Vagina (tissue), 2 donors: ENCODE results near the gene RASSF6. TPM values are rescaled to one million over a fixed set of nuclear protein-coding genes. Genes with fewer than 3 reads are reported as not detected.
A peak's percentile ranks its signal among the peaks of the same experiment; 100 is the strongest.

Source experiments
- DNase-seq, 2 donors: peaks; one replicate each; pipeline ENCODE4 v3.0.0-alpha.2; 2017; ENCODE audit errors: extremely low spot score in 2 of 2
- H3K27ac ChIP-seq: fragments of 200-600 bp; sonication (generic); one replicate; pipeline ENCODE4 v1.5.1; 2019
- H3K27me3 ChIP-seq: fragments of 200-600 bp; sonication (generic); one replicate; pipeline ENCODE4 v1.5.1; 2019
- H3K36me3 ChIP-seq, 2 donors: fragments of 200-600 bp; sonication (generic); one replicate each; pipeline ENCODE4 v1.5.1; 2017 to 2019
- H3K4me1 ChIP-seq: fragments of 200-600 bp; sonication (generic); one replicate; pipeline ENCODE4 v1.5.1; 2019
- H3K4me3 ChIP-seq, 2 donors: fragments of 200-600 bp; sonication (generic); 1 replicate in 1 of 2; 2 replicates in 1 of 2; pipeline ENCODE4 v1.5.1; 2016 to 2019
- H3K9me3 ChIP-seq: fragments of 200-600 bp; sonication (generic); one replicate; pipeline ENCODE4 v1.5.1; 2019
- POLR2A ChIP-seq, 2 donors: fragments of 450-650 bp; IDR thresholded peaks; one replicate each; pipeline ENCODE4 v1.6.1; 2017; ENCODE audit warnings: antibody characterized with exemption in 2 of 2, mild to moderate bottlenecking in 2 of 2, moderate library complexity in 2 of 2
- POLR2AphosphoS5 ChIP-seq, 2 donors: sonication (generic); formaldehyde crosslinking; IDR thresholded peaks; one replicate each; pipeline ENCODE4 v1.9.0; 2017; ENCODE audit warnings: antibody characterized with exemption in 2 of 2, mild to moderate bottlenecking in 2 of 2, low read depth in 1 of 2; ENCODE audit not compliant: insufficient read depth in 1 of 2
- intact Hi-C: fragments of 100-400 bp; cut with DNase I; formaldehyde crosslinking; loops from one replicate; pipeline ENCODE4 v1.15.1; 2023
- total RNA-seq: library from RNA; depleted of rRNA; stranded (reverse); fragments of >200 nt; gene quantifications from one replicate; pipeline ENCODE4 v1.2.3, GENCODE V29; 2016
- TF ChIP-seq, protein P1 (sequence below), 3 experiments: fragments of 450-650 bp in 2 of 3; fragments of 200-600 bp in 1 of 3; sonication (generic) in 1 of 3; IDR thresholded peaks; one replicate each; pipeline ENCODE4 v1.5.1; 2017 to 2019; ENCODE audit warnings: antibody characterized with exemption in 3 of 3, mild to moderate bottlenecking in 2 of 3, moderate library complexity in 2 of 3

Gene RASSF6
- total RNA-seq, 1 donor from 2014 or later, result 16.9 TPM

DNA sequence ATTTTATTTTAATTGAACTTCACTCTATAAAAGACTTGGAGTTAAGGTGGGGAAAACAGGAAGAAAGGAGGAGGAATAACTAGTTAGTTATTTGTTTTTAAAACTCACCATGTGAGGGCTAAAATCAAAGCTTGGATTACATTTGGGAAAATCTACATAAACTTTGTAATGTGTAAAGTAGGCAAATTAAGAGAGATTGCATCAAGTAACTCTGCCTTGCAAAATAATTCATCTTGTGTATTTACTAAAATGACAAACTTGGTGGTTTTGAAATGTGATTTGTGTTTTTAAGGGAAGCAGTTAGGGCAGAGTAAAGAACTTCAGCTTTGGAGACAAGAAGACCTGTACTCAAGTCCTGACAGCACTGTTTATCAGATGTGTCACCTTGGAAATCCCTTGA lies 43.3 kb upstream of the RASSF6 start:
- H3K4me3 ChIP-seq, result no peak overlapping the region
- no peak overlapping the region for H3K27ac ChIP-seq
- TF ChIP-seq, protein P1, sequence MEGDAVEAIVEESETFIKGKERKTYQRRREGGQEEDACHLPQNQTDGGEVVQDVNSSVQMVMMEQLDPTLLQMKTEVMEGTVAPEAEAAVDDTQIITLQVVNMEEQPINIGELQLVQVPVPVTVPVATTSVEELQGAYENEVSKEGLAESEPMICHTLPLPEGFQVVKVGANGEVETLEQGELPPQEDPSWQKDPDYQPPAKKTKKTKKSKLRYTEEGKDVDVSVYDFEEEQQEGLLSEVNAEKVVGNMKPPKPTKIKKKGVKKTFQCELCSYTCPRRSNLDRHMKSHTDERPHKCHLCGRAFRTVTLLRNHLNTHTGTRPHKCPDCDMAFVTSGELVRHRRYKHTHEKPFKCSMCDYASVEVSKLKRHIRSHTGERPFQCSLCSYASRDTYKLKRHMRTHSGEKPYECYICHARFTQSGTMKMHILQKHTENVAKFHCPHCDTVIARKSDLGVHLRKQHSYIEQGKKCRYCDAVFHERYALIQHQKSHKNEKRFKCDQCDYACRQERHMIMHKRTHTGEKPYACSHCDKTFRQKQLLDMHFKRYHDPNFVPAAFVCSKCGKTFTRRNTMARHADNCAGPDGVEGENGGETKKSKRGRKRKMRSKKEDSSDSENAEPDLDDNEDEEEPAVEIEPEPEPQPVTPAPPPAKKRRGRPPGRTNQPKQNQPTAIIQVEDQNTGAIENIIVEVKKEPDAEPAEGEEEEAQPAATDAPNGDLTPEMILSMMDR (IDR thresholded peaks at IDR 0.05), result no peak
- TF ChIP-seq POLR2AphosphoS5 (IDR thresholded peaks at IDR 0.05; ENCODE audit: insufficient read depth in 1 of 2, low read depth in 1 of 2) (no peak), POLR2A (IDR thresholded peaks at IDR 0.05) (no peak)
- H3K36me3 ChIP-seq, result no peaks in the 10 kb centered on the region
- H3K27me3 ChIP-seq, result no peaks in the 10 kb centered on the region
- intact Hi-C loops, result loop anchor here (10.0 kb wide), 1 partner anchor 471 kb away; no protein-coding TSS in a partner anchor
- no peaks in the 10 kb centered on the region for H3K4me1 ChIP-seq
- DNase-seq, result no peak
- H3K9me3 ChIP-seq, result no peaks in the 10 kb centered on the region

GRCh38 chr4:73662709-73663546 lies 42.7 kb upstream of the RASSF6 start:
- Histone ChIP-seq H3K9me3 (no peaks in the 10 kb centered on the region), H3K36me3 (no peaks in the 10 kb centered on the region), H3K27ac (no peak overlapping the region), H3K27me3 (no peaks in the 10 kb centered on the region), H3K4me1 (no peaks in the 10 kb centered on the region), H3K4me3 (no peak overlapping the region)
- no peak for DNase-seq
- TF ChIP-seq, protein P1 (IDR thresholded peaks at IDR 0.05), result peak in 2 of 3 experiments; percentile 49 to 58
- no peak for TF ChIP-seq POLR2AphosphoS5 (IDR thresholded peaks at IDR 0.05; ENCODE audit: insufficient read depth in 1 of 2, low read depth in 1 of 2)
- intact Hi-C loops, result loop anchor here (10.0 kb wide), 1 partner anchor 472 kb away; no protein-coding TSS in a partner anchor

DNA sequence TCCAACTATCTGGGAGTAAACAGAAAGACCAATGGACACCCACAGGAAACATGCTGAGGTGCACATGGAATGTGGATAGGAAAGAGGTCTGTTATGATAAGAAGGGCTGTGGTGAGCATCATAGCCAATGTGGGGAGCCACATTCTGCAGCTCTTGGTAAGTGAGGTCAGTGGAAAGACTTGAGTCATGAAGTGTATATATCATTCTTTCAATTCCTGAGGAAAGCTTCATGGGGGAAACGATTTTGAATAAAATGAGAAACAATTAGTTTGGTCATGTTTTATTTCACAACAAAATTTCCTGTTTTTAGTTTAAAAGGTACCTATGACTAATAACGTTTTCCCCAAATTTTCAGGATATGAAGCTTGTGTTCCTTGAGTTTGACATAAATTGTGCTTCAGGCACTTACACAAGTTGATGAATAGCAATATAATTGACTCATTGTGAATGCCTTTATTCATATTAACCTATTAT lies 41.4 kb upstream of the RASSF6 start:
- Histone ChIP-seq H3K27ac (no peak overlapping the region), H3K9me3 (no peaks in the 10 kb centered on the region), H3K27me3 (no peaks in the 10 kb centered on the region), H3K36me3 (no peaks in the 10 kb centered on the region), H3K4me1 (no peaks in the 10 kb centered on the region), H3K4me3 (no peak overlapping the region)
- no peak for TF ChIP-seq POLR2AphosphoS5 (IDR thresholded peaks at IDR 0.05; ENCODE audit: insufficient read depth in 1 of 2, low read depth in 1 of 2)
- TF ChIP-seq POLR2A (IDR thresholded peaks at IDR 0.05), result no peak
- no peak for DNase-seq
- intact Hi-C loops, result loop anchor here (10.0 kb wide), 1 partner anchor 473 kb away; no protein-coding TSS in a partner anchor

DNA sequence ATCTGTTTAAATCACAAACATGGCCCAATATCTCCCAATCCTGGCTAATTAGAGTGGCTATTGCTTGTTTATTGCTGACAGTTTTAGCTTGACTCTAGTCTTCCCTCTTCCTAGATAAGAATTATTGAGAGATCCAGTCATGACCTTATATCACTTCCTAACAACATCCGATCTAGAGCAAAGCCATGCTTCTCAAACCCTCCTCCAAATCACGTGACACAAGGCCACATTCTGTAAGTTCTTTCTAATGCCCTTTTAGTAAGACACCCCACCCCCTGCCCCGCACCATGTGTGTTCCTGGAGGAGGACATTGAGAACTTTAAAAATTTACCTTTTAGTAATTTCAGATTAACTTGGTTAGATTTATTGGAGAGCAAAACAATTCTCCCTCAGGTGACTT lies 40.6 kb upstream of the RASSF6 start:
- no peak for DNase-seq
- H3K9me3 ChIP-seq, result no peaks in the 10 kb centered on the region
- intact Hi-C loops, result loop anchor here (10.0 kb wide), 1 partner anchor 474 kb away; no protein-coding TSS in a partner anchor
- no peak overlapping the region for H3K27ac ChIP-seq
- no peaks in the 10 kb centered on the region for H3K27me3 ChIP-seq
- H3K36me3 ChIP-seq, result no peaks in the 10 kb centered on the region
- H3K4me3 ChIP-seq, result no peak overlapping the region
- TF ChIP-seq POLR2A (IDR thresholded peaks at IDR 0.05) (no peak), POLR2AphosphoS5 (IDR thresholded peaks at IDR 0.05; ENCODE audit: insufficient read depth in 1 of 2, low read depth in 1 of 2) (no peak)
- TF ChIP-seq, protein P1 (IDR thresholded peaks at IDR 0.05), result no peak
- no peaks in the 10 kb centered on the region for H3K4me1 ChIP-seq

DNA sequence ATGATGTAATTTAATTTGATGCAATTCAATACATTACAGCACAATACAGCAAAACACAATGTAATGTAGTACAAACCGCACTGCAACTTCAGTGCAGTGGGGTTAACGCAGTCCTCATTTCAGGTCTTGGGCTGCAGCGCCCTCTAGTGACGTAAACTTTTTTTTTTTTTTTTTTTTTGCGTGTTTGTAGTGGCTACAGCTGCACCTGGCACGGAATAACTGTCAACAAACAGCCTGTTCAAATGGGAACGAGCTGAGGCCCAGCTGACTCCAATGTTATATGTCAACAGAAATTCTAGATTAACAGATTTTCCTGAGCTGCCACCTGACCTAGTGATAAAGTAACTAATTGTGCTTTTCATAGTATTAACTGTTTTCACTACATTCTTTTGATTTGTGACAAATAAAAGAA lies 33.5 kb upstream of the RASSF6 start:
- DNase-seq, result no peak
- Histone ChIP-seq H3K27me3 (no peaks in the 10 kb centered on the region), H3K27ac (no peak overlapping the region), H3K9me3 (no peaks in the 10 kb centered on the region), H3K4me1 (no peaks in the 10 kb centered on the region), H3K36me3 (no peaks in the 10 kb centered on the region), H3K4me3 (no peak overlapping the region)
- intact Hi-C loops, result no loop called here
- no peak for TF ChIP-seq POLR2AphosphoS5 (IDR thresholded peaks at IDR 0.05; ENCODE audit: insufficient read depth in 1 of 2, low read depth in 1 of 2)
- TF ChIP-seq, protein P1 (IDR thresholded peaks at IDR 0.05), result peak; percentile 24 to 50 (median 34)
- TF ChIP-seq POLR2A (IDR thresholded peaks at IDR 0.05), result no peak
